Suprapubic skin (tissue), 4 donors: ENCODE results near the gene PLXNB3. TPM values are rescaled to one million over a fixed set of nuclear protein-coding genes. Genes with fewer than 3 reads are reported as not detected.

Source experiments
- DNase-seq, 2 donors: peaks; one replicate each; pipeline ENCODE4 v3.0.0-alpha.2; 2019; ENCODE audit warnings: low spot score in 2 of 2
- H3K27ac ChIP-seq: fragments of 200-600 bp; sonication (generic); one replicate; pipeline ENCODE4 v1.5.1; 2019
- H3K27me3 ChIP-seq: fragments of 200-600 bp; sonication (generic); one replicate; pipeline ENCODE4 v1.5.1; 2019
- H3K36me3 ChIP-seq: fragments of 200-600 bp; sonication (generic); one replicate; pipeline ENCODE4 v1.5.1; 2019
- H3K4me1 ChIP-seq: fragments of 200-600 bp; sonication (generic); one replicate; pipeline ENCODE4 v1.5.1; 2019
- H3K4me3 ChIP-seq: fragments of 200-600 bp; sonication (generic); one replicate; pipeline ENCODE4 v1.5.1; 2019; ENCODE audit warnings: mild to moderate bottlenecking
- H3K9me3 ChIP-seq: fragments of 200-600 bp; sonication (generic); one replicate; pipeline ENCODE4 v1.5.1; 2019
- CTCF ChIP-seq, 2 donors: fragments of 200-600 bp in 1 of 2; fragments of 450-650 bp in 1 of 2; sonication (generic) in 1 of 2; IDR thresholded peaks; one replicate each; pipeline ENCODE4 v1.5.1; 2016 to 2019; ENCODE audit warnings: antibody characterized with exemption in 2 of 2, mild to moderate bottlenecking in 1 of 2, moderate library complexity in 1 of 2
- EP300 ChIP-seq: sonication (generic); formaldehyde crosslinking; IDR thresholded peaks from one replicate; pipeline ENCODE4 v1.6.1; 2017; ENCODE audit warnings: antibody characterized with exemption
- POLR2A ChIP-seq, 2 donors: fragments of 450-650 bp; IDR thresholded peaks; one replicate each; pipeline ENCODE4 v1.6.1; 2017; ENCODE audit warnings: antibody characterized with exemption in 2 of 2, mild to moderate bottlenecking in 2 of 2, moderate library complexity in 2 of 2
- POLR2AphosphoS5 ChIP-seq, 3 donors: sonication (generic); formaldehyde crosslinking; IDR thresholded peaks; one replicate each; pipeline ENCODE4 v1.6.1; 2017; ENCODE audit warnings: antibody characterized with exemption in 3 of 3
- WGBS: methylation state at CpG from one replicate; pipeline ENCODE4 v1.1.5; 2018; 5-methylcytosine and 5-hydroxymethylcytosine counted together
- total RNA-seq, 4 donors: library from RNA; depleted of rRNA; stranded (reverse); fragments of >200 nt; gene quantifications; one replicate each; pipeline ENCODE4 v1.1.0, GENCODE V29; 2016

The PLXNB3 gene
- total RNA-seq, 4 donors from 2014 or later: 13.5 to 23.9 (median 19.8) TPM

- no peaks in the 10 kb centered on the region for H3K4me1 ChIP-seq
- DNase-seq: no peak
- no peaks in the 10 kb centered on the region for H3K9me3 ChIP-seq
- no peaks in the 10 kb centered on the region for H3K27me3 ChIP-seq
- no peak for TF ChIP-seq EP300
- no peak for TF ChIP-seq POLR2AphosphoS5 (IDR thresholded peaks at IDR 0.05)
- TF ChIP-seq CTCF (IDR thresholded peaks at IDR 0.05): no peak
- no peak for TF ChIP-seq POLR2A (IDR thresholded peaks at IDR 0.05)
- H3K4me3 ChIP-seq: no peak overlapping the region
- no peak overlapping the region for H3K27ac ChIP-seq
- H3K36me3 ChIP-seq: peaks cover 16% of the 10 kb centered on the region
- 67% methylated on average over 1 of the region's 8 CpGs for WGBS
Observed at GRCh38 chrX:153801669-153802068, 37.6 kb downstream of the PLXNB3 start.

GRCh38 chrX:153802513-153803045 lies 38.5 kb downstream of the PLXNB3 start:
- H3K27ac ChIP-seq: no peak overlapping the region
- TF ChIP-seq CTCF (IDR thresholded peaks at IDR 0.05) (no peak), POLR2A (IDR thresholded peaks at IDR 0.05) (no peak), EP300 (no peak), POLR2AphosphoS5 (IDR thresholded peaks at IDR 0.05) (no peak)
- H3K9me3 ChIP-seq: no peaks in the 10 kb centered on the region
- no peaks in the 10 kb centered on the region for H3K27me3 ChIP-seq
- H3K36me3 ChIP-seq: peaks cover 9% of the 10 kb centered on the region
- no peaks in the 10 kb centered on the region for H3K4me1 ChIP-seq
- no peak overlapping the region for H3K4me3 ChIP-seq
- WGBS: 78% methylated on average over 12 of the region's 14 CpGs
- DNase-seq: no peak

GRCh38 chrX:153803211-153804099 lies 39.4 kb downstream of the PLXNB3 start:
- 94% methylated on average over 59 of the region's 87 CpGs for WGBS
- H3K27me3 ChIP-seq: no peaks in the 10 kb centered on the region

GRCh38 chrX:153804100-153804595 lies 40.1 kb downstream of the PLXNB3 start:
- H3K9me3 ChIP-seq: no peaks in the 10 kb centered on the region
- H3K27me3 ChIP-seq: no peaks in the 10 kb centered on the region
- no peaks in the 10 kb centered on the region for H3K36me3 ChIP-seq
- no peak overlapping the region for H3K4me3 ChIP-seq
- TF ChIP-seq CTCF (IDR thresholded peaks at IDR 0.05) (no peak), POLR2A (IDR thresholded peaks at IDR 0.05) (no peak), POLR2AphosphoS5 (IDR thresholded peaks at IDR 0.05) (no peak), EP300 (no peak)
- no peaks in the 10 kb centered on the region for H3K4me1 ChIP-seq
- WGBS: 98% methylated on average over 10 of the region's 34 CpGs
- no peak overlapping the region for H3K27ac ChIP-seq
- DNase-seq: no peak

More at GRCh38 chrX:153803211-153804099, 39.4 kb downstream of the PLXNB3 start:
- no peaks in the 10 kb centered on the region for H3K36me3 ChIP-seq
- no peaks in the 10 kb centered on the region for H3K9me3 ChIP-seq
- H3K4me3 ChIP-seq: no peak overlapping the region
- no peaks in the 10 kb centered on the region for H3K4me1 ChIP-seq
- no peak overlapping the region for H3K27ac ChIP-seq
- TF ChIP-seq POLR2AphosphoS5 (IDR thresholded peaks at IDR 0.05) (no peak), POLR2A (IDR thresholded peaks at IDR 0.05) (no peak), EP300 (no peak), CTCF (IDR thresholded peaks at IDR 0.05) (no peak)
- DNase-seq: no peak

- Histone ChIP-seq H3K36me3 (no peaks in the 10 kb centered on the region), H3K4me3 (no peak overlapping the region), H3K4me1 (no peaks in the 10 kb centered on the region), H3K27me3 (no peaks in the 10 kb centered on the region), H3K27ac (no peak overlapping the region), H3K9me3 (no peaks in the 10 kb centered on the region)
- TF ChIP-seq POLR2A (IDR thresholded peaks at IDR 0.05) (no peak), CTCF (IDR thresholded peaks at IDR 0.05) (no peak), POLR2AphosphoS5 (IDR thresholded peaks at IDR 0.05) (no peak), EP300 (no peak)
- WGBS: 98% methylated on average over 12 of the region's 25 CpGs
- DNase-seq: no peak
Observed at GRCh38 chrX:153804621-153805020, 40.6 kb downstream of the PLXNB3 start.
